Measurements from ENCODE around the gene GIN1.
"Not testable (repeated sequence)": the region's sequence is repeated elsewhere in the genome, so short reads cannot be mapped to it uniquely, and the experiment has no call there.

Gene GIN1

GRCh38 chr5:103109277-103109676 is 10.7 kb downstream of the GIN1 start:
- DNase-seq: no peak

GRCh38 chr5:103108086-103108485 is 11.9 kb downstream of the GIN1 start:
- peak in 1 of 3 donors; percentile 21 for DNase-seq

GRCh38 chr5:103102234-103102633 is 17.7 kb downstream of the GIN1 start:
- no peak for DNase-seq

- no peak for DNase-seq
These were observed 18.7 kb downstream of the GIN1 start for GRCh38 chr5:103101079-103101750.

GRCh38 chr5:103098993-103099392 is 20.9 kb downstream of the GIN1 start:
- no peak for DNase-seq

GRCh38 chr5:103094737-103095136 is 25.2 kb downstream of the GIN1 start:
- DNase-seq: no peak

GRCh38 chr5:103093727-103094126 is 26.2 kb downstream of the GIN1 start:
- DNase-seq: no peak

GRCh38 chr5:103092676-103093075 is 27.3 kb downstream of the GIN1 start:
- DNase-seq: no peak

- no peak for DNase-seq
These were observed 29.1 kb downstream of the GIN1 start for GRCh38 chr5:103090791-103091190.

GRCh38 chr5:103089272-103089671 is 30.7 kb downstream of the GIN1 start:
- no peak for DNase-seq

GRCh38 chr5:103086547-103086946 is 33.4 kb downstream of the GIN1 start:
- DNase-seq: no peak

GRCh38 chr5:103079796-103080195 is 40.1 kb downstream of the GIN1 start:
- DNase-seq: no peak

- DNase-seq: no peak
These were observed 44.5 kb downstream of the GIN1 start for GRCh38 chr5:103075442-103075841.

GRCh38 chr5:103073500-103073899 is 46.4 kb downstream of the GIN1 start:
- not testable (repeated sequence) for DNase-seq

- DNase-seq: peak in 2 of 3 donors; percentile 1 to 19
These were observed 53.6 kb downstream of the GIN1 start for GRCh38 chr5:103066326-103066725.

- no peak for DNase-seq
These were observed 59.4 kb downstream of the GIN1 start for GRCh38 chr5:103060424-103060954.

- DNase-seq: no peak
These were observed 60.4 kb downstream of the GIN1 start for GRCh38 chr5:103059525-103059924.

- DNase-seq: no peak
These were observed 62.5 kb downstream of the GIN1 start for GRCh38 chr5:103057208-103058130.

GRCh38 chr5:103046706-103047105 is 73.2 kb downstream of the GIN1 start:
- not testable (repeated sequence) for DNase-seq

GRCh38 chr5:103041071-103041676 is 78.8 kb downstream of the GIN1 start:
- DNase-seq: peak; percentile 32 to 63 (median 55)

- DNase-seq: no peak
These were observed 82.1 kb downstream of the GIN1 start for GRCh38 chr5:103037673-103038455.

- DNase-seq: no peak
These were observed 83.3 kb downstream of the GIN1 start for GRCh38 chr5:103036601-103037000.
